GM23338 (cell line): ENCODE results near the gene AOPEP. TPM values are rescaled to one million over a fixed set of nuclear protein-coding genes. Genes with fewer than 3 reads are reported as not detected.

Experiments
- ATAC-seq: fragments of 200-7000 bp; cut with Tn5 transposase; 3 replicates; pipeline ENCODE4 v1.9.1; 2020
- DNase-seq: peaks from one replicate; pipeline ENCODE4 v3.0.0-alpha.2; 2015; ENCODE audit warnings: low spot score
- H2AFZ ChIP-seq: fragments of 200-600 bp; sonication (generic); 2 replicates; pipeline ENCODE4 v1.8.0; 2016; ENCODE audit warnings: antibody characterized with exemption, mild to moderate bottlenecking, moderate library complexity
- H3F3A ChIP-seq: fragments of 200-600 bp; sonication (generic); replicated peaks from 2 replicates; pipeline ENCODE4 v1.8.0; 2017; ENCODE audit warnings: antibody characterized with exemption, mixed run types, low read depth
- H3K27ac ChIP-seq: fragments of 200-600 bp; sonication (generic); 2 replicates; pipeline ENCODE4 v1.6.1; 2016; ENCODE audit warnings: low read depth
- H3K27me3 ChIP-seq: fragments of 200-600 bp; sonication (generic); 2 replicates; pipeline ENCODE4 v1.8.0; 2016; ENCODE audit warnings: mild to moderate bottlenecking, mixed run types, moderate library complexity; ENCODE audit not compliant: insufficient read depth
- H3K36me3 ChIP-seq: fragments of 200-600 bp; sonication (generic); 2 replicates; pipeline ENCODE4 v1.8.0; 2016; ENCODE audit warnings: mild to moderate bottlenecking; ENCODE audit not compliant: insufficient read depth
- H3K4me1 ChIP-seq: fragments of 200-600 bp; sonication (generic); 2 replicates; pipeline ENCODE4 v1.8.0; 2016; ENCODE audit warnings: mild to moderate bottlenecking, moderate library complexity; ENCODE audit not compliant: insufficient read depth
- H3K4me2 ChIP-seq: fragments of 200-600 bp; sonication (generic); 2 replicates; pipeline ENCODE4 v1.7.1; 2017; ENCODE audit warnings: mixed run types
- H3K4me3 ChIP-seq: fragments of 200-600 bp; sonication (generic); 2 replicates; pipeline ENCODE4 v1.6.1; 2016; ENCODE audit warnings: mixed run types
- H3K79me2 ChIP-seq: fragments of 200-600 bp; sonication (generic); replicated peaks from 2 replicates; pipeline ENCODE4 v1.8.0; 2017; ENCODE audit warnings: mild to moderate bottlenecking; ENCODE audit not compliant: insufficient read depth
- H3K9me2 ChIP-seq: fragments of 200-600 bp; sonication (generic); 2 replicates; pipeline ENCODE4 v1.8.0; 2017; ENCODE audit not compliant: insufficient read depth
- H4K20me1 ChIP-seq: fragments of 200-600 bp; sonication (generic); replicated peaks from 2 replicates; pipeline ENCODE4 v1.8.0; 2017; ENCODE audit warnings: mild to moderate bottlenecking; ENCODE audit not compliant: insufficient read depth
- H3K27ac Mint-ChIP-seq: 2 replicates; pipeline ENCODE4 v1.8.0; 2020; ENCODE audit warnings: inconsistent platforms, mild to moderate bottlenecking, moderate library complexity, mixed read lengths
- H3K27me3 Mint-ChIP-seq: 3 replicates; pipeline ENCODE4 v1.8.0; 2022; ENCODE audit warnings: low read depth, mild to moderate bottlenecking, moderate library complexity, mixed read lengths, inconsistent platforms; ENCODE audit not compliant: insufficient read depth, poor library complexity
- H3K36me3 Mint-ChIP-seq: 3 replicates; pipeline ENCODE4 v1.8.0; 2021; ENCODE audit warnings: low read depth, mild to moderate bottlenecking, inconsistent platforms, moderate library complexity, mixed read lengths
- H3K4me1 Mint-ChIP-seq: 3 replicates; pipeline ENCODE4 v1.8.0; 2020; ENCODE audit warnings: mild to moderate bottlenecking, inconsistent platforms, mixed read lengths
- H3K4me3 Mint-ChIP-seq: 3 replicates; pipeline ENCODE4 v1.8.0; 2021; ENCODE audit warnings: moderate library complexity, mild to moderate bottlenecking, inconsistent platforms, mixed read lengths
- H3K9me3 Mint-ChIP-seq: 3 replicates; pipeline ENCODE4 v1.8.0; 2020; ENCODE audit warnings: moderate library complexity, mild to moderate bottlenecking, inconsistent platforms, mixed read lengths
- CREB1 ChIP-seq: fragments of 250-450 bp; sonication (Bioruptor Pico); IDR thresholded peaks from 2 replicates; pipeline ENCODE4 v1.5.0; 2020; ENCODE audit warnings: low read depth, mild to moderate bottlenecking, moderate library complexity
- EZH2 ChIP-seq: fragments of 200-600 bp; sonication (generic); IDR thresholded peaks from one replicate; pipeline ENCODE4 v1.8.0; 2017; ENCODE audit warnings: antibody characterized with exemption, mild to moderate bottlenecking, low read depth; ENCODE audit not compliant: unreplicated experiment
- EZH2phosphoT487 ChIP-seq: fragments of 200-600 bp; sonication (generic); IDR thresholded peaks from one replicate; pipeline ENCODE4 v1.8.1; 2018; ENCODE audit warnings: antibody characterized with exemption; ENCODE audit not compliant: unreplicated experiment
- JUNB ChIP-seq: IDR thresholded peaks from one replicate; pipeline ENCODE4 v1.6.1; 2016; ENCODE audit warnings: antibody characterized with exemption; ENCODE audit not compliant: unreplicated experiment
- NANOG ChIP-seq: IDR thresholded peaks from 2 replicates; pipeline ENCODE4 v1.6.1; 2016; ENCODE audit warnings: antibody characterized with exemption, borderline replicate concordance
- POLR2AphosphoS5 ChIP-seq: IDR thresholded peaks from 2 replicates; pipeline ENCODE4 v1.6.1; 2016; ENCODE audit warnings: antibody characterized with exemption, low read depth
- STAT1 ChIP-seq: IDR thresholded peaks from one replicate; pipeline ENCODE4 v1.6.1; 2016; ENCODE audit warnings: antibody characterized with exemption; ENCODE audit not compliant: unreplicated experiment
- ZNF114 ChIP-seq: fragments of 250-450 bp; sonication (Bioruptor Pico); IDR thresholded peaks from 2 replicates; pipeline ENCODE4 v1.5.0; 2020; ENCODE audit warnings: mild to moderate bottlenecking, moderate library complexity
- ZNF331 ChIP-seq: fragments of 250-450 bp; sonication (Bioruptor Pico); IDR thresholded peaks from 2 replicates; pipeline ENCODE4 v1.5.0; 2020; ENCODE audit warnings: low read depth, mild to moderate bottlenecking, moderate library complexity
- polyA plus RNA-seq: library from polyadenylated mRNA; unstranded; fragments of >200 nt; fragmentation: Nextera tagmentation; extraction: Ambion mirVana; gene quantifications from 2 replicates; pipeline ENCODE4 v1.2.1, GENCODE V29; 2016
- total RNA-seq: library from RNA; depleted of rRNA; stranded (reverse); fragments of >200 nt; shearing (Covaris generic); gene quantifications from 2 replicates; pipeline ENCODE4 v1.2.3, GENCODE V29; 2014
- TF ChIP-seq, protein P1 (sequence below): IDR thresholded peaks from 2 replicates; pipeline ENCODE4 v1.6.1; 2016; ENCODE audit warnings: antibody characterized with exemption
- TF ChIP-seq, protein P2 (sequence below), 2 experiments: fragments of 200-600 bp in 1 of 2; sonication (generic) in 1 of 2; conservative IDR thresholded peaks; 2 replicates each; pipeline versions ENCODE4 v1.5.1 to v1.6.1; 2016 to 2017; ENCODE audit warnings: antibody characterized with exemption in 2 of 2, low read depth in 2 of 2, mild to moderate bottlenecking in 2 of 2, moderate library complexity in 1 of 2
- TF ChIP-seq, protein P3 (sequence below): IDR thresholded peaks from one replicate; pipeline ENCODE4 v1.6.1; 2018; ENCODE audit warnings: antibody characterized with exemption; ENCODE audit not compliant: unreplicated experiment
- TF ChIP-seq, protein P4 (sequence below): fragments of 250-450 bp; sonication (Bioruptor Pico); IDR thresholded peaks from 2 replicates; pipeline ENCODE4 v1.5.0; 2020; ENCODE audit warnings: mild to moderate bottlenecking, moderate library complexity

Gene AOPEP
- total and polyA plus RNA-seq, 2 experiments from 2014 or later, result 7.0 to 16.5 TPM

DNA sequence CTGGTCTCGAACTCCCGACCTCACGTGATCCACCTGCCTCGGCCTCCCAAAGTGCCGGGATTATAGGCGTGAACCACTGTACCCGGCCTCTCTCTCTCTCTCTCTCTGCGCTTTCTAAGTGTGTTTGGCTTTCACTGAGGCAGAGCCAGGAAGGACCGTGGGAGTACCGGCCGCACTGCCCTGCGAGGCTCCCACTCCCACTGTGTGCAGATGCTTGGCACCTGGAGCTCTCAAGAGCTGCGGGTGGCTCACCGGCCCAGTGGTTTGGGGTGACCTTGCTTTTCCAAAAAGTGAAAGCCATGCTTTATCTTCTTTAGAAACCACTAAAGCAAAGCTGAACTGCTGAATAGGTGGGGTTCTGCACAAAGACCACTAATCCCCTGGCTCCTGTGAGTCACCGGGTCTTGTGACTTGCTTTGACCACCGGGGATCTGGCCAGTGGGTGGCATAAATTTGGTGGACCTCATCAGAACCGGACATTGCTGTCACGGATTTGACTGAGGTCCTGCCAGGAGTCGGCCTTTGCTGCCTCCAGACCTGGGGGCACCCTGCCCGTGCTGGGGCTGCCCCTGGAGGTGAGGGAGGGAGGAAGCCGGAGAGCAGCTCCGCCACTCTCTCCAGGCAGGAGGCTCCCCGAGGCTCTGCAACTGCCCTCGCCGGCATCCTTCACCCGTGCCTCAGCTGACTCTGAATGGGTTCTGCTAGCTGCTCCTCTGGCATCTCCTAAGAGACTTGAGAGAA lies 362.1 kb downstream of the AOPEP start:
- H3K79me2 ChIP-seq, result no peaks in the 10 kb centered on the region
- H3K4me3 ChIP-seq, result no peak overlapping the region
- H3K36me3 Mint-ChIP-seq, result peaks cover 4% of the 10 kb centered on the region; the same call in 1 of the 3 replicates
- no peak overlapping the region for H3K27ac Mint-ChIP-seq
- DNase-seq, result no peak
- no peak overlapping the region for H3K27ac ChIP-seq
- no peaks in the 10 kb centered on the region for H3F3A ChIP-seq
- H3K4me1 ChIP-seq, result no peaks in the 10 kb centered on the region
- no peaks in the 10 kb centered on the region for H3K9me2 ChIP-seq
- no peaks in the 10 kb centered on the region for H3K36me3 ChIP-seq
- H3K4me2 ChIP-seq, result no peak overlapping the region
- no peaks in the 10 kb centered on the region for H3K9me3 Mint-ChIP-seq
- H3K4me1 Mint-ChIP-seq, result peaks cover 25% of the 10 kb centered on the region
- H2AFZ ChIP-seq, result no peak overlapping the region
- TF ChIP-seq, protein P1, sequence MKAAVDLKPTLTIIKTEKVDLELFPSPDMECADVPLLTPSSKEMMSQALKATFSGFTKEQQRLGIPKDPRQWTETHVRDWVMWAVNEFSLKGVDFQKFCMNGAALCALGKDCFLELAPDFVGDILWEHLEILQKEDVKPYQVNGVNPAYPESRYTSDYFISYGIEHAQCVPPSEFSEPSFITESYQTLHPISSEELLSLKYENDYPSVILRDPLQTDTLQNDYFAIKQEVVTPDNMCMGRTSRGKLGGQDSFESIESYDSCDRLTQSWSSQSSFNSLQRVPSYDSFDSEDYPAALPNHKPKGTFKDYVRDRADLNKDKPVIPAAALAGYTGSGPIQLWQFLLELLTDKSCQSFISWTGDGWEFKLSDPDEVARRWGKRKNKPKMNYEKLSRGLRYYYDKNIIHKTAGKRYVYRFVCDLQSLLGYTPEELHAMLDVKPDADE, result no peak
- TF ChIP-seq ZNF114, result no peak
- TF ChIP-seq EZH2, result no peak
- no peak for TF ChIP-seq NANOG
- TF ChIP-seq, protein P2, sequence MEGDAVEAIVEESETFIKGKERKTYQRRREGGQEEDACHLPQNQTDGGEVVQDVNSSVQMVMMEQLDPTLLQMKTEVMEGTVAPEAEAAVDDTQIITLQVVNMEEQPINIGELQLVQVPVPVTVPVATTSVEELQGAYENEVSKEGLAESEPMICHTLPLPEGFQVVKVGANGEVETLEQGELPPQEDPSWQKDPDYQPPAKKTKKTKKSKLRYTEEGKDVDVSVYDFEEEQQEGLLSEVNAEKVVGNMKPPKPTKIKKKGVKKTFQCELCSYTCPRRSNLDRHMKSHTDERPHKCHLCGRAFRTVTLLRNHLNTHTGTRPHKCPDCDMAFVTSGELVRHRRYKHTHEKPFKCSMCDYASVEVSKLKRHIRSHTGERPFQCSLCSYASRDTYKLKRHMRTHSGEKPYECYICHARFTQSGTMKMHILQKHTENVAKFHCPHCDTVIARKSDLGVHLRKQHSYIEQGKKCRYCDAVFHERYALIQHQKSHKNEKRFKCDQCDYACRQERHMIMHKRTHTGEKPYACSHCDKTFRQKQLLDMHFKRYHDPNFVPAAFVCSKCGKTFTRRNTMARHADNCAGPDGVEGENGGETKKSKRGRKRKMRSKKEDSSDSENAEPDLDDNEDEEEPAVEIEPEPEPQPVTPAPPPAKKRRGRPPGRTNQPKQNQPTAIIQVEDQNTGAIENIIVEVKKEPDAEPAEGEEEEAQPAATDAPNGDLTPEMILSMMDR (conservative IDR thresholded peaks at IDR 0.05; ENCODE audit: low read depth in 2 of 2), result no peak
- TF ChIP-seq CREB1 (CRISPR knock-in tag), result no peak
- TF ChIP-seq POLR2AphosphoS5, result no peak
- no peak for TF ChIP-seq ZNF331 (CRISPR knock-in tag)
- TF ChIP-seq JUNB, result no peak
- TF ChIP-seq, protein P3, sequence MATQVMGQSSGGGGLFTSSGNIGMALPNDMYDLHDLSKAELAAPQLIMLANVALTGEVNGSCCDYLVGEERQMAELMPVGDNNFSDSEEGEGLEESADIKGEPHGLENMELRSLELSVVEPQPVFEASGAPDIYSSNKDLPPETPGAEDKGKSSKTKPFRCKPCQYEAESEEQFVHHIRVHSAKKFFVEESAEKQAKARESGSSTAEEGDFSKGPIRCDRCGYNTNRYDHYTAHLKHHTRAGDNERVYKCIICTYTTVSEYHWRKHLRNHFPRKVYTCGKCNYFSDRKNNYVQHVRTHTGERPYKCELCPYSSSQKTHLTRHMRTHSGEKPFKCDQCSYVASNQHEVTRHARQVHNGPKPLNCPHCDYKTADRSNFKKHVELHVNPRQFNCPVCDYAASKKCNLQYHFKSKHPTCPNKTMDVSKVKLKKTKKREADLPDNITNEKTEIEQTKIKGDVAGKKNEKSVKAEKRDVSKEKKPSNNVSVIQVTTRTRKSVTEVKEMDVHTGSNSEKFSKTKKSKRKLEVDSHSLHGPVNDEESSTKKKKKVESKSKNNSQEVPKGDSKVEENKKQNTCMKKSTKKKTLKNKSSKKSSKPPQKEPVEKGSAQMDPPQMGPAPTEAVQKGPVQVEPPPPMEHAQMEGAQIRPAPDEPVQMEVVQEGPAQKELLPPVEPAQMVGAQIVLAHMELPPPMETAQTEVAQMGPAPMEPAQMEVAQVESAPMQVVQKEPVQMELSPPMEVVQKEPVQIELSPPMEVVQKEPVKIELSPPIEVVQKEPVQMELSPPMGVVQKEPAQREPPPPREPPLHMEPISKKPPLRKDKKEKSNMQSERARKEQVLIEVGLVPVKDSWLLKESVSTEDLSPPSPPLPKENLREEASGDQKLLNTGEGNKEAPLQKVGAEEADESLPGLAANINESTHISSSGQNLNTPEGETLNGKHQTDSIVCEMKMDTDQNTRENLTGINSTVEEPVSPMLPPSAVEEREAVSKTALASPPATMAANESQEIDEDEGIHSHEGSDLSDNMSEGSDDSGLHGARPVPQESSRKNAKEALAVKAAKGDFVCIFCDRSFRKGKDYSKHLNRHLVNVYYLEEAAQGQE, result no peak
- no peak for TF ChIP-seq STAT1
- TF ChIP-seq EZH2phosphoT487, result no peak
- TF ChIP-seq, protein P4, sequence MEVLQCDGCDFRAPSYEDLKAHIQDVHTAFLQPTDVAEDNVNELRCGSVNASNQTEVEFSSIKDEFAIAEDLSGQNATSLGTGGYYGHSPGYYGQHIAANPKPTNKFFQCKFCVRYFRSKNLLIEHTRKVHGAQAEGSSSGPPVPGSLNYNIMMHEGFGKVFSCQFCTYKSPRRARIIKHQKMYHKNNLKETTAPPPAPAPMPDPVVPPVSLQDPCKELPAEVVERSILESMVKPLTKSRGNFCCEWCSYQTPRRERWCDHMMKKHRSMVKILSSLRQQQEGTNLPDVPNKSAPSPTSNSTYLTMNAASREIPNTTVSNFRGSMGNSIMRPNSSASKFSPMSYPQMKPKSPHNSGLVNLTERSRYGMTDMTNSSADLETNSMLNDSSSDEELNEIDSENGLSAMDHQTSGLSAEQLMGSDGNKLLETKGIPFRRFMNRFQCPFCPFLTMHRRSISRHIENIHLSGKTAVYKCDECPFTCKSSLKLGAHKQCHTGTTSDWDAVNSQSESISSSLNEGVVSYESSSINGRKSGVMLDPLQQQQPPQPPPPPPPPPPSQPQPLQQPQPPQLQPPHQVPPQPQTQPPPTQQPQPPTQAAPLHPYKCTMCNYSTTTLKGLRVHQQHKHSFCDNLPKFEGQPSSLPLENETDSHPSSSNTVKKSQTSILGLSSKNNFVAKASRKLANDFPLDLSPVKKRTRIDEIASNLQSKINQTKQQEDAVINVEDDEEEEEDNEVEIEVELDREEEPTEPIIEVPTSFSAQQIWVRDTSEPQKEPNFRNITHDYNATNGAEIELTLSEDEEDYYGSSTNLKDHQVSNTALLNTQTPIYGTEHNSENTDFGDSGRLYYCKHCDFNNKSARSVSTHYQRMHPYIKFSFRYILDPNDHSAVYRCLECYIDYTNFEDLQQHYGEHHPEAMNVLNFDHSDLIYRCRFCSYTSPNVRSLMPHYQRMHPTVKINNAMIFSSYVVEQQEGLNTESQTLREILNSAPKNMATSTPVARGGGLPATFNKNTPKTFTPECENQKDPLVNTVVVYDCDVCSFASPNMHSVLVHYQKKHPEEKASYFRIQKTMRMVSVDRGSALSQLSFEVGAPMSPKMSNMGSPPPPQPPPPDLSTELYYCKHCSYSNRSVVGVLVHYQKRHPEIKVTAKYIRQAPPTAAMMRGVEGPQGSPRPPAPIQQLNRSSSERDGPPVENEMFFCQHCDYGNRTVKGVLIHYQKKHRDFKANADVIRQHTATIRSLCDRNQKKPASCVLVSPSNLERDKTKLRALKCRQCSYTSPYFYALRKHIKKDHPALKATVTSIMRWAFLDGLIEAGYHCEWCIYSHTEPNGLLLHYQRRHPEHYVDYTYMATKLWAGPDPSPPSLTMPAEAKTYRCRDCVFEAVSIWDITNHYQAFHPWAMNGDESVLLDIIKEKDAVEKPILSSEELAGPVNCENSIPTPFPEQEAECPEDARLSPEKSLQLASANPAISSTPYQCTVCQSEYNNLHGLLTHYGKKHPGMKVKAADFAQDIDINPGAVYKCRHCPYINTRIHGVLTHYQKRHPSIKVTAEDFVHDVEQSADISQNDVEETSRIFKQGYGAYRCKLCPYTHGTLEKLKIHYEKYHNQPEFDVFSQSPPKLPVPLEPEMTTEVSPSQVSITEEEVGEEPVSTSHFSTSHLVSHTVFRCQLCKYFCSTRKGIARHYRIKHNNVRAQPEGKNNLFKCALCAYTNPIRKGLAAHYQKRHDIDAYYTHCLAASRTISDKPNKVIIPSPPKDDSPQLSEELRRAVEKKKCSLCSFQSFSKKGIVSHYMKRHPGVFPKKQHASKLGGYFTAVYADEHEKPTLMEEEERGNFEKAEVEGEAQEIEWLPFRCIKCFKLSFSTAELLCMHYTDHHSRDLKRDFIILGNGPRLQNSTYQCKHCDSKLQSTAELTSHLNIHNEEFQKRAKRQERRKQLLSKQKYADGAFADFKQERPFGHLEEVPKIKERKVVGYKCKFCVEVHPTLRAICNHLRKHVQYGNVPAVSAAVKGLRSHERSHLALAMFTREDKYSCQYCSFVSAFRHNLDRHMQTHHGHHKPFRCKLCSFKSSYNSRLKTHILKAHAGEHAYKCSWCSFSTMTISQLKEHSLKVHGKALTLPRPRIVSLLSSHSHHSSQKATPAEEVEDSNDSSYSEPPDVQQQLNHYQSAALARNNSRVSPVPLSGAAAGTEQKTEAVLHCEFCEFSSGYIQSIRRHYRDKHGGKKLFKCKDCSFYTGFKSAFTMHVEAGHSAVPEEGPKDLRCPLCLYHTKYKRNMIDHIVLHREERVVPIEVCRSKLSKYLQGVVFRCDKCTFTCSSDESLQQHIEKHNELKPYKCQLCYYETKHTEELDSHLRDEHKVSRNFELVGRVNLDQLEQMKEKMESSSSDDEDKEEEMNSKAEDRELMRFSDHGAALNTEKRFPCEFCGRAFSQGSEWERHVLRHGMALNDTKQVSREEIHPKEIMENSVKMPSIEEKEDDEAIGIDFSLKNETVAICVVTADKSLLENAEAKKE, result no peak
- peaks cover 11% of the 10 kb centered on the region for H3K27me3 Mint-ChIP-seq
- H3K4me3 Mint-ChIP-seq, result no peak overlapping the region; the same call in 2 of the 3 replicates
- no peaks in the 10 kb centered on the region for H4K20me1 ChIP-seq
- no peak for ATAC-seq
- no peaks in the 10 kb centered on the region for H3K27me3 ChIP-seq
